Activated CD4-positive, CD25-positive, alpha-beta regulatory T cell treated with anti-CD3 and anti-CD28 coated beads, Interleukin-2, amount 50 U/mL, for 16 hours (primary cell): ENCODE data around the gene SNAP25.

Experiments used
- DNase-seq: peaks from one replicate; pipeline ENCODE4 v3.0.0-alpha.2; 2020; ENCODE audit warnings: low read depth, low spot score

Gene SNAP25

DNA sequence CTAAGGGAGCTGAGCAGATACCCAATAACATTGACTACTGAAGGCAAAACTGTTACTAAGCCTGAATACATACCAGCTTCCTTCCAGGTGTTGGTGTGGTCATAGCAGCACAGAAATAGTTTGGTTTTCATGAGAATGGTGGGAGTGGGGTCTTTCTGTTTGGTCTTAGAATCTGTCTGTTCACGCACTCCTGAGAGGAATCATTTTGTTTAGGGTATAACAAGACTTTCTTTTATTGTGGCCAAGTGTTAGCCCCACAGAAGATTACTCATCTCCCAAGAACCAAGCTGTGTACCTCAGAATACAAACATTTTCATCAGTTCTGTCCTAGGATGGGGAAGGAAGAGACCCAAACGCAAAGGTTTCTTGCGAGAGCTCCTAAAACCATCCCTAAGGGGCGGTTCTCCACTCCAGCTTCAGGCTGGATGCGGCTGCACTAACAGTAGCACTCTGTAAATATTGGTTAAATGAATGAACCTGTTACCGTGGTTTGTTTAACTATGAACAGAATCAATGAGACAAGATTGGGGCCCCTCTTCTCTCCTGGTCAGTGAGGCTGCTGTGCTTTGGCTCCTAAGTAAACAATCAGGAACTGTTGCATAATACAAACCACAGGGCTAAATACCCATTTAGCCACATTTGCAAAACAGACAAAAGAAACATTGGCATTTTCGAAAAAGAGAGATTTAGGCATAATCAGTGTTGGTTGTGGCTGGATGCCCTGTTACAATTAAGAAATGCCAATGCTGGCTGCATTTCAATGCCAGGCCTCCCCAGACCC lies 44.9 kb downstream of the SNAP25 start:
- DNase-seq: no peak

- DNase-seq: no peak
These were observed 45.5 kb downstream of the SNAP25 start for GRCh38 chr20:10264166-10264558.

DNA sequence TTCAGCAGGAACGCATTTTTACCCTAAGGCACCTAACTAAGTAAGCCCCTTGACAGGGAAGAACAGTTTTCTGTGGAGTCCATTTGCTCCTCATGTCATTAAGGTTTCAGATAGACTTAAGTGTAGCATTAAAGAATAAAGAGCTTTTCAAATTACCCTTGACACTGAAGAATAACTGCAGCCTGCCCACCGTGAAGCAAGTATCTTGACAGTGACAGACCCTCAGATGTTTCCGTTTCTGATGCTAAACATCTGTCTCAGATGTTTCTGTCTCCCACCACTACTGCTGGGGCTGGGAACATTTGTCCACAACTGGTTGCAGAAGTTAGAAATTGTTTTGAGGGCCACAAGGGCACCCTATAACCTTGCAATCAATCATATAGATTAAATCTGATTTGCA lies 50.0 kb downstream of the SNAP25 start:
- no peak for DNase-seq

GRCh38 chr20:10270630-10271029 lies 52.0 kb downstream of the SNAP25 start:
- no peak for DNase-seq

GRCh38 chr20:10271494-10272219 lies 53.0 kb downstream of the SNAP25 start:
- DNase-seq: no peak

GRCh38 chr20:10276878-10277580 lies 58.4 kb downstream of the SNAP25 start:
- DNase-seq: no peak

GRCh38 chr20:10277616-10278015 lies 59.0 kb downstream of the SNAP25 start:
- DNase-seq: no peak

DNA sequence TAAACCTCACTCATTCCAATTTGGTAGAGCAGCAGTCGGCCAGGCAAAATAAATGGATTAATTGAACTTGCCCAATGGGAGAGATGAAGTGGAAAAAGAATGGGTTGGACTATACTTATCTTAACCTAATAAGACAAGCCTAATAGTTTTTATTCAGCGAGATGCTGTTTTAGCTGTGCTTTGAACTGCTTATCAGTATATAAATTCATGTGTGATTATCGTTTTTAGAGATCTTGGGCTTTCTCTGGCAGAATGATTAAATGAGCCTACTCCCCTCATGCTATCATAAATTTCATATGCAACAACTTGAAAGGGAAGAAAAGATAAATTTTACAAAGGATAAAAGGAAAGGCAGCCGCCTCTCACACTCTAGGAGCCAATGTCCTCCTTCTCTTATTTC lies 59.8 kb downstream of the SNAP25 start:
- DNase-seq: no peak

DNA sequence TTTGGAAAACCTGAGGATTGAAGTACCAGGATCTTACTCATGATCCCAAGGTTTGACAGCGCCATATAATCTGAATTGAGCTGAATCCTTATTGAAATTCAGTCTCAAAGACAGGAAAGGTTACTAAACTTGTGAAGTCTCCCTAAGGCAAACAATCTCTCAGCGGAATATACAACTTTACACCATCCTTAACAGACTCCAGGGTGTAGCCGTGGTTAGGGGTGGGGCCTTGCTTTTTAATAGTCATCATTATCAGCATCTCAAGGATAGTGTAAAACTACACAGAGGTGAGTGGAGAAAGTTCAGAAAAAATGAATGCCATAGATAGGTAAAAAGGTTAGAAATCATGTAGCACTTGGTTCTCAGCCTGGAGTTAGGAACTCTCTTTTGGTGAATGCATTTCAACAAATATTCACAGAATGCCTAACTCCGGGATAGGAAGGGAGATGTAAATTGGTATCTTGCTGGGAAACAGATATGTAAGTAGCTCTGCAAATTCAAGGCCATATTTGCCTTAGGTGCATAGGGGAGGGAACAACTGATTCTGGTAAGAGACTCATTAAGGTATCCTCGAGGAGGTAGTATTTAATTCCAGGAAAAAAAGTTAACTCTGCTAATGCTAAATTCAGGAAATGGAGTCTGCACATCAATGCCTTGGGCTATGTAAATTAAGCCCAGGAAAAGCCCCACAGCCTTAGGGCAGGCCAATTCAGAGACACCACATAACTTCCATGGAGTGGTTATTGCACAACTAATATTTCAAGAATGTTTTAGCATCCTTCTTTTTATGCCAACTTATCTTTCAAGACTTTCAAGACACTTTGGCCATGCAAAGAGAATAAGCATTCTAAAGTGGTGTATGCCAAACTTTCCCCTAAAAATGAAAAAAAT lies 61.6 kb downstream of the SNAP25 start:
- DNase-seq: no peak

- DNase-seq: no peak
These were observed 63.3 kb downstream of the SNAP25 start for GRCh38 chr20:10281911-10282310.

DNA sequence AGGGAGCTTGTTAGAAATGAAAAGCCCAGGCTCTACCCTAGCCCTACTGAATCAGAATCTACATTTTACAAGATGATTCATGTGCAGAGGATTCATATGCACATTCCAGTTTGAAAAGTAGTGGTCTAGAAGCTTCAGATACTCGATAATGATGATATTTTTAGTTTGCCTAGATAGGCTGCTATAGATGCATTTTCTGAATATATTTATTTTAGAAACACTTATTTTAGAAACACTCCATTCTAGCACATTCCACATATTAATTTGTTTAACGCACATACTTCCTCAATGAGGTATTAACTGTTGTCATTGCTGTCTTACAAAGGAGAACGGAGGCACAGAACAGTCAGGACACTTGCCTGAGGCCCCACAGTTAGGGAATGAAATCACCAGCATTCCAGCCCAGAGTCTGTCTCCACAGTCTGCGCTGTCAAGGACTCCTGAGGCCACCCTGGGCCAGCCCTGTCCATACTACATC lies 64.4 kb downstream of the SNAP25 start:
- no peak for DNase-seq

DNA sequence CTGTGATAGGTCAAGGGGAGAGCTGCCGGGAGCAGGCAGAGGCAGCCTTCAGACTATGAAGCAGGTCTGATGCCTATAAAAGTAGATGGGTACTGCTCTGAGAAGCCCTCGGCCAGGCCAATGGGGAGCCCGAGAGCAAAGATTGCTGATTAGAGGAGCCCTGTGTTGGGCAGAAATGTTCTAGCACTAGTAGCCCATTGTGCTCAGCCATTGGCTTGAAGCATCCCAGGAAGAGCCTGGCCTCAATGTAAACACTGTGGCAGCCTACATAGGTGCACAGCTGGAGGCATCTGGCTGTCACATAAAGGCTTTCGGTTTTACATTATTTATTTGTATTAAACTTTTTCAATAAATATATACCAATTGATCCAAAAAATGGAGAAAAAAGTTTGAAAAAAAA lies 67.7 kb downstream of the SNAP25 start:
- DNase-seq: no peak

DNA sequence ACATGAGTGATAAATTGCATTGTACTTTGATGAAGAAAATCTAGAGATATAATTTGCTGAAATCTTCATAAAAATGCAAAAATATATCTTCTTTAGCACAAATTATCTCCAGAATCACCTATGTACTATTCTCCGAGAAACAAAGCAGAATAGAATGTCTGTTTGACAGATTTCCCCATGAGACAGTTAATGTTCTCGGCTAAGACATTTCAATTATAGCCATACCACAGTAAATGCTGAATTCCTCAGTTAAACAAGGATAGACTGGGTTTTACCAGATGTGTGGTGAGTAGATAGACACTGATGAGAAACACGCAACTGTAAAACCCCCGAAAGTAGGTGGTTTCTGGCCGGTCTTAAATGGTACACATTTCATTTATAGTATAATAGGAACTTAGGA lies 69.8 kb downstream of the SNAP25 start:
- no peak for DNase-seq

DNA sequence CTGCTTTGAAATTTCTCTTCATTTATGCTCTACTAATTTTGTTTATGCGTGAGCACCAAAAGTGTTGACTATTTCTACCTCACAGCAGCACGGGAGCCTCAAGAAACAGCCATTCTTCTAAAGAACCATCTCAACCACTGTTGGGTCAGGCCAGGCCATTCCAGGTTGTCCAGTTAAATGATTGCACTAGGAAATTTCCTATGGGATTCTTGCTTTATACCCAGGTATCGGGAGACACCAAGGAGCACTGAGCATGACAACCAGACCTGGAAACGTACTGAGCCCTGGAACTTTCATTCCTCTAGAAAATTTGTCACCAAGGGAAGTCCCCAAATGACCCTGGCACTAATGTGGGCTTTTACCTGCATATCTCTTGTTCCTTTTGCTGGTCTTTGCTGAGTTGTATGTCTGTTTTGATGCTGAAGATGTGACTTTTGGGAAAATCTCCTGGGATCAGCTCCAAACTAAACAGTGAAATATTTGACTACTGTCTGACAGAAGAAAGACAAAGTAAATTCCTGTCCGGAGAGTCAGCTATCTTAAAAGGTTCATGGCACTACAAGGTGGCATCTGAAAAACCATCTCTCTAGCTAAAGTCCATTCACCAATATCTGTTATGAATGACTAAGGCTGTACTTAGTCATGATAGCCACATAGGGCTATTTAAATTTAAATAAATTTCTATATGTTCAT lies 70.5 kb downstream of the SNAP25 start:
- DNase-seq: no peak

DNA sequence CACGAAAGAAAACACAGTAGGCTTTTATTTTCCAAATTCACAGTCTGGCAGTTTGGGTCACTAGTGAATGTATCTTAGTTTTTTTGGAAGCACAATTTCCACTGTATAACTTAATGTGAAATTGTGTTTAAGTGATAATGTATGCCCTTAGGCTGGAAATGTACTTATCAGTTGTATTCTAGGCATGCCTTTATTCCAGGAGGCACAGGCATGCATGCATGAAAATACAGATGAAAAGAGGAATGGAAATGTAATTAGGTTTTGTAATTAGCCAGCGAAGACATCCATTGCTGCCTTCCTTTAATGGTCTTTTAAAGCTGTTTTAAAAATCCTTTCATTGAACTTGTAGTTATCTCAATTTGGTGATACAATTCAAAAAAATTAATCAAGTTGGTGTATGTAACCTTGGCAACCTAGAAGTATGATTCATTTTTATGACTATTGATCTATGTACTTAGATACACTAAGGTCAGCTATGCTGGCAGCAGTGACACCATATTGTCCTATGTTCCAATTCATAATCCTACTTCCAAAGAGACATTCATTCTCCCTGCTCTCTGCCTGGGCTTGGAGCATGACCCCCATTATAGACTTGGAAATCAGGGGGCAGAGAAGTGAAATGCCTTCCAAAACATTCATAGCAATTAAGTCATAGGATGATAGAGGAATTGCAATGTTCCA lies 73.1 kb downstream of the SNAP25 start:
- no peak for DNase-seq

DNA sequence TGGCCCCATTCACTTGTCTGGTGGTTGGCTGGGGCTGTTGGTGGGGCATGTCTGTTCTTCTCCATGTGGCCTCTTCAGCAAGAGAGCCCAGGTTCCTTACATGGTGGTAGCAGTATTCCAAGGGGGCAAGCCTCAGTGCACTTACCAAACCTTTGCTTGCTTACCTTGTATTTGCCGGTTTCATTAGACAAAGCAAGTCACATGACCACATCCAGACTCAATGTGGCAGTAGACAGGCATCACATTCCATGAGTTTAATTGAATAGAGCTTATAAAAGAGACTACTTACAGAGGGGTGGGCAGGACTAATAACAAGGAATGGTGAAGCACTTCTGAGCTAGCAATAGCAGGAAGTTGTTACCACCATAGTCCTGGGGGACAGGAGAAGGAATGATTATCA lies 78.6 kb downstream of the SNAP25 start:
- no peak for DNase-seq

GRCh38 chr20:10297684-10298240 lies 79.1 kb downstream of the SNAP25 start:
- no peak for DNase-seq

- no peak for DNase-seq
These were observed 82.2 kb downstream of the SNAP25 start for GRCh38 chr20:10300582-10301446.

- no peak for DNase-seq
These were observed 85.2 kb downstream of the SNAP25 start for GRCh38 chr20:10303852-10304251.
